Lower leg skin (tissue), 4 donors: ENCODE results near the gene BPIFB6. TPM values are rescaled to one million over a fixed set of nuclear protein-coding genes. Genes with fewer than 3 reads are reported as not detected.

Experiments
- DNase-seq, 2 donors: peaks; one replicate each; pipeline ENCODE4 v3.0.0-alpha.2; 2019; ENCODE audit warnings: low spot score in 2 of 2
- H3K4me3 ChIP-seq: fragments of 200-600 bp; sonication (generic); 2 replicates; pipeline ENCODE4 v1.5.1; 2017; ENCODE audit warnings: mild to moderate bottlenecking, low read depth; ENCODE audit not compliant: poor library complexity, severe bottlenecking
- POLR2A ChIP-seq, 2 donors: fragments of 450-650 bp; IDR thresholded peaks; one replicate each; pipeline ENCODE4 v1.6.1; 2016 to 2017; ENCODE audit warnings: antibody characterized with exemption in 2 of 2, mild to moderate bottlenecking in 1 of 2, moderate library complexity in 1 of 2
- WGBS, 2 donors: methylation state at CpG; one replicate each; pipeline ENCODE4 v1.1.5; 2018; 5-methylcytosine and 5-hydroxymethylcytosine counted together
- intact Hi-C: fragments of 100-400 bp; cut with DNase I; formaldehyde crosslinking; loops from one replicate; pipeline ENCODE4 v1.15.0; 2023; ENCODE audit warnings: low total_unique reads
- total RNA-seq, 4 donors: library from RNA; depleted of rRNA; stranded (reverse); fragments of >200 nt; gene quantifications; one replicate each; pipeline ENCODE4 v1.1.0, GENCODE V29; 2016
- TF ChIP-seq, protein P1 (sequence below), 3 donors: fragments of 450-650 bp; IDR thresholded peaks; one replicate each; pipeline ENCODE4 v1.5.1; 2016; ENCODE audit warnings: antibody characterized with exemption in 3 of 3, mild to moderate bottlenecking in 3 of 3, moderate library complexity in 2 of 3

Gene BPIFB6, protein sequence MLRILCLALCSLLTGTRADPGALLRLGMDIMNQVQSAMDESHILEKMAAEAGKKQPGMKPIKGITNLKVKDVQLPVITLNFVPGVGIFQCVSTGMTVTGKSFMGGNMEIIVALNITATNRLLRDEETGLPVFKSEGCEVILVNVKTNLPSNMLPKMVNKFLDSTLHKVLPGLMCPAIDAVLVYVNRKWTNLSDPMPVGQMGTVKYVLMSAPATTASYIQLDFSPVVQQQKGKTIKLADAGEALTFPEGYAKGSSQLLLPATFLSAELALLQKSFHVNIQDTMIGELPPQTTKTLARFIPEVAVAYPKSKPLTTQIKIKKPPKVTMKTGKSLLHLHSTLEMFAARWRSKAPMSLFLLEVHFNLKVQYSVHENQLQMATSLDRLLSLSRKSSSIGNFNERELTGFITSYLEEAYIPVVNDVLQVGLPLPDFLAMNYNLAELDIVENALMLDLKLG
- total RNA-seq, result not detected

DNA sequence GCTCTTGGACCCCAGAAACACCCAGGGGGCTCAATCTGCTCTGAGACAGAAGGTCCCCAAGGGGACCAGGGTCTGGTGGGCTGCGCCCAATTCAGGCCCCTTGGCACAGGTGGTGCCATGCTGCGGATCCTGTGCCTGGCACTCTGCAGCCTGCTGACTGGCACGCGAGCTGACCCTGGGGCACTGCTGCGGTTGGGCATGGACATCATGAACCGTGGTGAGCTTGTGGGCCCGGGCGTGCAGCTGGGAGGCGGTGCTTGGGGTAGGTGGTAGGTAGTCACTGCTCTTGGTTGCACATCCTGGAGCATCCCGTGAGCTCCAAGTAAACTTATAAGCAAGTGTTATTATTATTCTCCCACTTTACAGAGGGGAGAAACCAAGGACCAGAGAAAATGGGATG is at the start of gene BPIFB6:
BPIFB6 (plus strand) TSS at position 118 of the 400 bp plus-strand sequence; CDS start at position 118, 0 bp downstream.
- intact Hi-C loops, result no loop called here
- WGBS, 2 donors, result 85 to 86% methylated on average over 10 of the region's 10 CpGs
- no peak for TF ChIP-seq POLR2A (IDR thresholded peaks at IDR 0.05)
- TF ChIP-seq, protein P1, sequence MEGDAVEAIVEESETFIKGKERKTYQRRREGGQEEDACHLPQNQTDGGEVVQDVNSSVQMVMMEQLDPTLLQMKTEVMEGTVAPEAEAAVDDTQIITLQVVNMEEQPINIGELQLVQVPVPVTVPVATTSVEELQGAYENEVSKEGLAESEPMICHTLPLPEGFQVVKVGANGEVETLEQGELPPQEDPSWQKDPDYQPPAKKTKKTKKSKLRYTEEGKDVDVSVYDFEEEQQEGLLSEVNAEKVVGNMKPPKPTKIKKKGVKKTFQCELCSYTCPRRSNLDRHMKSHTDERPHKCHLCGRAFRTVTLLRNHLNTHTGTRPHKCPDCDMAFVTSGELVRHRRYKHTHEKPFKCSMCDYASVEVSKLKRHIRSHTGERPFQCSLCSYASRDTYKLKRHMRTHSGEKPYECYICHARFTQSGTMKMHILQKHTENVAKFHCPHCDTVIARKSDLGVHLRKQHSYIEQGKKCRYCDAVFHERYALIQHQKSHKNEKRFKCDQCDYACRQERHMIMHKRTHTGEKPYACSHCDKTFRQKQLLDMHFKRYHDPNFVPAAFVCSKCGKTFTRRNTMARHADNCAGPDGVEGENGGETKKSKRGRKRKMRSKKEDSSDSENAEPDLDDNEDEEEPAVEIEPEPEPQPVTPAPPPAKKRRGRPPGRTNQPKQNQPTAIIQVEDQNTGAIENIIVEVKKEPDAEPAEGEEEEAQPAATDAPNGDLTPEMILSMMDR (IDR thresholded peaks at IDR 0.05), result no peak
- no peak for DNase-seq
- no peak within 1 kb of the TSS for H3K4me3 ChIP-seq

DNA sequence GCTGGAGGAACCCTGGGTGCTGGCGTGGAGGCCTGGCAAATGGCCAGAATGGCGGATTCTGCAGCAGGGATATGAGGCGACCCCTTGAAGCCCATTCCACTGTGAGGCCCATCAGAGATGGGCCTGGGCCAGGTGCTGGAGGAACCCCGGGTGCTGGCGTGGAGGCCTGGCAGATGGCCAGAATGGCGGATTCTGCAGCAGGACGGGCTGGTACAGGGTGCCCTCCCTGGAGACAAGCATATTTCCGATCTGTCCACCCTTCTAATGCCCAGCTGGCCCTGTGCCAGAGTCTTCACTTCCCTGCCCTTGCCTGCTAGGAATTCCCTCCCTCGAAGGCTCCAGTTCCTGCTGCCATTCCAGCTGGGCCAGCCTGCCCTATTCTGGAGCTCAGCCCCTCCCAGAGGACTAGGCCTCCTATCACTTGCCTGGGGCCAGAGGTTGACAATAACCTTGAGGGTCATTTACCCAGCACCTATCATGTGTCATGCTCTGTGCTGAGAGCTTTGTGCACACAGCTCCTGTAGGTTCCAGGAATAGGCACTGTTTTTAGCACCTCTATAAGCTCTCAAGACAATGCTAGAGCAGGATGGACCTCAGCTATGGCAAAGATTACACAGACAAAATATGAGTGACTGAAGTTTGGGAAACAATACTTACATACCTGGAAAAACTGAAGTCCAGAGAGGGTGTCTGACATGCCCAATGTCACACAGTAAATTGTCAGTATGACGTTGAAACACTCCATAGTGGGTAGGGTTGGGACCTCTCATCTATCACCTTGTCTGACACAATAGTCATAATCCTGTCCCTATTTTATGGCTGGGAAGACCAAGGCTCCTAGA is 48.6 kb upstream of the BPIFB6 start:
- TF ChIP-seq, protein P1 (IDR thresholded peaks at IDR 0.05), result no peak
- no peak for TF ChIP-seq POLR2A (IDR thresholded peaks at IDR 0.05)
- intact Hi-C loops, result no loop called here
- WGBS, 2 donors, result 29 to 45% methylated on average over 10 of the region's 10 CpGs
- DNase-seq, result no peak
- no peak overlapping the region for H3K4me3 ChIP-seq

DNA sequence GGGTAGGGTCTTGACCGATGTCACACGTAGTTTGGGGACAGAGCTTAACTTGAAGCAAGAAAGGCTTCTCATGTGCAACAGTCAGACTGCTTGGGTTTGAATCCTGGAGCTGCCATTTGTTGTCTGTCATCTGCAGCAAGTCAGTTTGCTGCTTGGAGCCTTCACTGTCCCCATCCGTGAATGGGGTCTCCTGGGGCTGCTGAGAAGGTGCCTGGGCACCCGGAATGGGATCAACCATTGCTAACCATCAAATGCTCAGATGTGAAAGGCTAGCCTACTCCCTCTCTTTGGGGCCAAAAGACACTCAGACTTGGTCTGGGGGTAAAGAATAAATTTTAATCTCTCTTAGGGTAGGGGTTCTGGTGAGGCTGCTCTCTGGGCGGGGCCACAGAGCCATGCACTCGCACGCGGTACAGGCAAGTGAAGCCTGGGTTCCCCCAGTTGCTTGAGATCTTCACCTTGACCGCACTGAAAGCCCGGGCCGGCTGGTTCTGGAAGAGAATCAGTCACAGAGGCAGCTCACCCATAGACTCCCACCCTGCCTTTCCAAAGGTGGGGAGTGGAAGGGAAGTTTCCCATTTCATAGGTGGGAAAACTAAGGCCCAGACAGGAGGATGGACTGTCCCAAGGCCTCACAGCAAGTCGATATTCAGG is 47.9 kb upstream of the BPIFB6 start:
- intact Hi-C loops, result no loop called here
- 83 to 90% methylated on average over 12 of the region's 12 CpGs for WGBS, 2 donors
- DNase-seq, result no peak
- no peak for TF ChIP-seq POLR2A (IDR thresholded peaks at IDR 0.05)
- TF ChIP-seq, protein P1 (IDR thresholded peaks at IDR 0.05), result no peak
- H3K4me3 ChIP-seq, result no peak overlapping the region

DNA sequence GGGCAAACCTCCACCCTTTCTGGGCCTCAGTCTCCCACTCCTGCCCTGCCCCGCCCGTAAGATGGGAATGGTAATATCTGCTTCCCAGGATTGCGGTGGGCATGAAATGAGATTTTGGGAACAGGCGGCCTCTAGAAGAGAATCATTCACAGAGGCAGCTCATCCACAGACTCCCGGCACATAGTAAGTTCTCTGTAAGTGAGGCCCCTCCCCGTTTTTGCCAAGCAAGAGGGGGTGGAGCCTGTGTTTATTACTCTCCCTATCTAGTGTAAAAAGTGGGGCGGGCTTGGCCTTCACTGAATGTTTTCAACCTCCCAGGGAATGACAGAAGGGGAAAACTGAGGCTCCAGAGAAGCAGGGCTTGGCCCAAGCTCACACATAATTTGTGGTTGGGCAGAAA is 47.3 kb upstream of the BPIFB6 start:
- no peak for TF ChIP-seq POLR2A (IDR thresholded peaks at IDR 0.05)
- TF ChIP-seq, protein P1 (IDR thresholded peaks at IDR 0.05), result no peak
- 63 to 69% methylated on average over 7 of the region's 7 CpGs for WGBS, 2 donors
- intact Hi-C loops, result no loop called here
- no peak for DNase-seq
- no peak overlapping the region for H3K4me3 ChIP-seq

DNA sequence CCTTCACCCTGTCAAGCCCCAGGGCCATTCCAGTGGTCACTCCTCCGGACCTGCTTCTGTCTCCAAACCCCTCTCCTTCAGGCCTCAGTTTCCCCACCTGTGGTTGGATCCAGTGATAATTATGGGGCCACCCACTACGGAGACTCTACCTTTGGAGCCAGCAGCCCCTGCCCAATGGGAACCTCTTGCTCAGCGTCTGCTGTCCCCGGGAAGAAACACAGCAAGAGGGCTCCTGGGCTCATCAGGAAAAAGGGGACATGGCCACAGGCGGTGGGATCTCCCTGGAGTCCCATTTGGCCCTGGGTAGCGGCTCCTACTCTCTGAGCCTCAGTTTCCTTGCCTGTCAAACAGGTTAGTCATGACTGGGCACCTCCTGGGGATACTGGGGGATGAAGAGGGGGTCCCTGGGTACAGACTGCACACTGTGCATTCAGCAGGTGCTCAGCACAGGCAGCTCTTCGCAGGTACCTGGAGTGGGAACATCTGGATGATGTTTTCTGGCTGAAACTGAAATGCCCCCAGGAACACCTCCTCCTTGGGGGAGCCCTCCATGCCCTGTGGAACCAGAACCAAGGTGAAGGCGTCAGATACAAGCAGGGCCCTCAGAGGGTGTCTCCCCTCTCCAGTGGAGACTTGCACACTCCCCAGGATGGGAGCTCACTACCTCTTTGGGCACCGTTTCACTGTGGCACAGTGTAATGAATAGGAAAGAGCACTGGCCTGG is 46.7 kb upstream of the BPIFB6 start:
- H3K4me3 ChIP-seq, result no peak overlapping the region
- no peak for TF ChIP-seq POLR2A (IDR thresholded peaks at IDR 0.05)
- TF ChIP-seq, protein P1 (IDR thresholded peaks at IDR 0.05), result no peak
- intact Hi-C loops, result no loop called here
- 75 to 78% methylated on average over 7 to 9 of the region's 9 CpGs for WGBS, 2 donors
- no peak for DNase-seq
